ENCODE results near the gene GPAT3.

Gene GPAT3

GRCh38 chr4:83646538-83647239, 110.8 kb downstream of the GPAT3 start:
- DNase-seq, result no peak

DNA sequence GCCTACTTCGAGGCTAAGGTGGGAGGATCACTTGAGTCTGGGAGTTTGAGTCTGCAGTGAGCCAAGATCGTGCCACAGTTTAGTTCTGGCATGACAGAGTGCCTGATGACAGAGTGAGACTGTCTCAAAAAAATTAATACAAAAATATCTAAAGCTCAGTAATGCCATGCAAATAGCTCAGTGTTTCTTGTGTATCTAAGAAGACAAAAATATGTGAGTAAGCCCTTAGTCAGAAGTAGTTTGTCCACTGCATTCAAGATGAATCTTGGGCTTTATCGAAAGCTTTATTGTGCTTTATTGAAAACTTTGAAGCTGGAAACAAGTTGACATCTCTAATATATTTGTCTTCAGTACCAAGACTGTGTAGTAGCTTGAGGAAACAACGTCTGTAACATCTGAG, 115.9 kb downstream of the GPAT3 start:
- no peak for DNase-seq

Data from retina (tissue), 1 donor.